ENCODE measurements around the gene DIABLO. TPM values are rescaled to one million over a fixed set of nuclear protein-coding genes. Genes with fewer than 3 reads are reported as not detected.

The DIABLO gene
- total and polyA plus RNA-seq, 9 of the 15 experiments (the other 6 are each of a cell fraction or from before 2014, with no cell fraction given): 37.3 to 101 (median 80.1) TPM

DNA sequence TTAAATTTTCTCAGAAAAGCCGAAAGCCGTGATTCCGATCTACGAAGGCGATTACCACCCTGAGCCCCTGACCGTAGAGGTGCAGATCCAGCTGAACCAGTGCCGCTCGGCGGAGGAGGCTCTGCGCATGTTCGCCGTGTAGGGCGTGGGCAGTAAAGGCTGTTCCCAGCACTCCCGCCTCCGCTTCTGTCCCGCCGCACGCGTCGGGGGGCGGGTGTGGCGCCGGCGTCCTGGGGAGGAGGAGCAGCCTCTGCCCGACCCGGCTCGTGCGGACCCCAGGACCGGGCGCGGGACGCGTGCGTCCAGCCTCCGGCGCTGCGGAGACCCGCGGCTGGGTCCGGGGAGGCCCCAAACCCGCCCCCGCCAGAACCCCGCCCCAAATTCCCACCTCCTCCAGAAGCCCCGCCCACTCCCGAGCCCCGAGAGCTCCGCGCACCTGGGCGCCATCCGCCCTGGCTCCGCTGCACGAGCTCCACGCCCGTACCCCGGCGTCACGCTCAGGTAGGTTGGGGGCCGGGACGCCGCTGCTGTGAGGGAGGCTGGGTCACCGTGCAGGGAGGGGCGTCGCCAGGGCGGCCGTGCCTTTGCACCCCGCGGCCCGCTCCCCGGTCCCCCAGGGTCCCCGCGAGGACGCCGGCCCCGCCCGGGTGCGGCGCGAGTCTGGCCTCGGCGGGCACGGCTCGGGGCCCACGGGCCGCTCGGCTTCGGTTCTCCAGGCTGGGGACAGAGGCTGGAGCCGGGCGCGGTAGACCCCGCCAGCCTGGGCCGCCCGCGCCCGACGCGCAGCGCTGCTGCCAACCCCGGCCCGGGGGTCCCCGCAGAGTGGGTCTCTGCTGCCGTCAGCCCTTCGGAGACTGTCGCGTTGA lies 22.3 kb downstream of the DIABLO start, which contains the start of gene B3GNT4 (continued):
- TF ChIP-seq HMBOX1 (IDR thresholded peaks at IDR 0.05): no peak
- no peak for TF ChIP-seq NCOA1 (IDR thresholded peaks at IDR 0.05; ENCODE audit: low read depth)
- TF ChIP-seq GTF2A2 (tag; IDR thresholded peaks at IDR 0.05): no peak
- no peak for TF ChIP-seq SAFB (IDR thresholded peaks at IDR 0.05; ENCODE audit: borderline replicate concordance, low read depth, low read length)
- TF ChIP-seq, protein P1, sequence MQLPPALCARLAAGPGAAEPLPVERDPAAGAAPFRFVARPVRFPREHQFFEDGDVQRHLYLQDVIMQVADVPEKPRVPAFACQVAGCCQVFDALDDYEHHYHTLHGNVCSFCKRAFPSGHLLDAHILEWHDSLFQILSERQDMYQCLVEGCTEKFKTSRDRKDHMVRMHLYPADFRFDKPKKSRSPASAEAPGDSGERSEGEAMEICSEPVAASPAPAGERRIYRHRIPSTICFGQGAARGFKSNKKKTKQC (CRISPR knock-in tag; IDR thresholded peaks at IDR 0.05): 0 out of 2 replicates have a peak, but pooled peaks have one; percentile 13
- no peak for TF ChIP-seq HIVEP1 (CRISPR knock-in tag; IDR thresholded peaks at IDR 0.05)
- TF ChIP-seq, protein P2, sequence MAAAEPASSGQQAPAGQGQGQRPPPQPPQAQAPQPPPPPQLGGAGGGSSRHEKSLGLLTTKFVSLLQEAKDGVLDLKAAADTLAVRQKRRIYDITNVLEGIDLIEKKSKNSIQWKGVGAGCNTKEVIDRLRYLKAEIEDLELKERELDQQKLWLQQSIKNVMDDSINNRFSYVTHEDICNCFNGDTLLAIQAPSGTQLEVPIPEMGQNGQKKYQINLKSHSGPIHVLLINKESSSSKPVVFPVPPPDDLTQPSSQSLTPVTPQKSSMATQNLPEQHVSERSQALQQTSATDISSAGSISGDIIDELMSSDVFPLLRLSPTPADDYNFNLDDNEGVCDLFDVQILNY (CRISPR knock-in tag; IDR thresholded peaks at IDR 0.05): no peak
- TF ChIP-seq HBP1 (CRISPR knock-in tag; IDR thresholded peaks at IDR 0.05): no peak
- no peak for TF ChIP-seq ZNF121 (CRISPR knock-in tag; conservative IDR thresholded peaks at IDR 0.05)
- no peak for TF ChIP-seq ZFP36 (IDR thresholded peaks at IDR 0.05; ENCODE audit: low read depth, low read length, partially characterized antibody)
- no peak for TF ChIP-seq IRF2 (CRISPR knock-in tag; IDR thresholded peaks at IDR 0.05)
- TF ChIP-seq, protein P3, sequence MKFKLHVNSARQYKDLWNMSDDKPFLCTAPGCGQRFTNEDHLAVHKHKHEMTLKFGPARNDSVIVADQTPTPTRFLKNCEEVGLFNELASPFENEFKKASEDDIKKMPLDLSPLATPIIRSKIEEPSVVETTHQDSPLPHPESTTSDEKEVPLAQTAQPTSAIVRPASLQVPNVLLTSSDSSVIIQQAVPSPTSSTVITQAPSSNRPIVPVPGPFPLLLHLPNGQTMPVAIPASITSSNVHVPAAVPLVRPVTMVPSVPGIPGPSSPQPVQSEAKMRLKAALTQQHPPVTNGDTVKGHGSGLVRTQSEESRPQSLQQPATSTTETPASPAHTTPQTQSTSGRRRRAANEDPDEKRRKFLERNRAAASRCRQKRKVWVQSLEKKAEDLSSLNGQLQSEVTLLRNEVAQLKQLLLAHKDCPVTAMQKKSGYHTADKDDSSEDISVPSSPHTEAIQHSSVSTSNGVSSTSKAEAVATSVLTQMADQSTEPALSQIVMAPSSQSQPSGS (CRISPR knock-in tag; IDR thresholded peaks at IDR 0.05): no peak
- TF ChIP-seq, protein P4, sequence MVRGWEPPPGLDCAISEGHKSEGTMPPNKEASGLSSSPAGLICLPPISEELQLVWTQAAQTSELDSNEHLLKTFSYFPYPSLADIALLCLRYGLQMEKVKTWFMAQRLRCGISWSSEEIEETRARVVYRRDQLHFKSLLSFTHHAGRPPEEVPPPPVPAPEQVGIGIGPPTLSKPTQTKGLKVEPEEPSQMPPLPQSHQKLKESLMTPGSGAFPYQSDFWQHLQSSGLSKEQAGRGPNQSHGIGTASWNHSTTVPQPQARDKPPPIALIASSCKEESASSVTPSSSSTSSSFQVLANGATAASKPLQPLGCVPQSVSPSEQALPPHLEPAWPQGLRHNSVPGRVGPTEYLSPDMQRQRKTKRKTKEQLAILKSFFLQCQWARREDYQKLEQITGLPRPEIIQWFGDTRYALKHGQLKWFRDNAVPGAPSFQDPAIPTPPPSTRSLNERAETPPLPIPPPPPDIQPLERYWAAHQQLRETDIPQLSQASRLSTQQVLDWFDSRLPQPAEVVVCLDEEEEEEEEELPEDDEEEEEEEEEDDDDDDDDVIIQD (CRISPR knock-in tag; IDR thresholded peaks at IDR 0.05): no peak
- TF ChIP-seq BCL6 (CRISPR knock-in tag; IDR thresholded peaks at IDR 0.05): no peak
- no peak for TF ChIP-seq SLC30A9 (CRISPR knock-in tag; IDR thresholded peaks at IDR 0.05)
- TF ChIP-seq HDAC6 (IDR thresholded peaks at IDR 0.05; ENCODE audit: low read depth, low read length): no peak
